H1 (cell line): ENCODE data around the gene ZCCHC17. TPM values are rescaled to one million over a fixed set of nuclear protein-coding genes. Genes with fewer than 3 reads are reported as not detected.

Experiments
- BACH1 ChIP-seq: IDR thresholded peaks from 2 replicates; pipeline ENCODE4 v1.6.1; 2012; ENCODE audit warnings: low read length, improper control_type of control experiment
- BRCA1 ChIP-seq: IDR thresholded peaks from 2 replicates; pipeline ENCODE4 v1.6.1; 2012; ENCODE audit warnings: low read depth, low read length, improper control_type of control experiment
- FOSL1 ChIP-seq: IDR thresholded peaks from 2 replicates; pipeline ENCODE4 v1.6.1; 2011; ENCODE audit warnings: mild to moderate bottlenecking, low read depth, low read length, moderate library complexity; ENCODE audit not compliant: insufficient read depth
- KDM4A ChIP-seq: IDR thresholded peaks from one replicate; pipeline ENCODE4 v1.7.1; 2012; ENCODE audit warnings: low read depth, mild to moderate bottlenecking, moderate library complexity, low read length, inconsistent platforms; ENCODE audit not compliant: severe bottlenecking
- NANOG ChIP-seq: IDR thresholded peaks from 2 replicates; pipeline ENCODE4 v1.6.1; 2011; ENCODE audit warnings: low read length, low read depth, mild to moderate bottlenecking, inconsistent platforms; ENCODE audit not compliant: insufficient read depth, poor library complexity, severe bottlenecking
- SUZ12 ChIP-seq: fragments of 200-600 bp; sonication (generic); IDR thresholded peaks from 2 replicates; pipeline ENCODE4 v1.6.1; 2012; ENCODE audit warnings: mild to moderate bottlenecking, inconsistent platforms, low read length, moderate library complexity, mixed read lengths
- TAF7 ChIP-seq: optimal IDR thresholded peaks from 2 replicates; pipeline ENCODE3; 2011; ENCODE audit warnings: low read depth, mild to moderate bottlenecking, inconsistent platforms, low read length, moderate library complexity, borderline replicate concordance
- polyA plus RNA-seq, 7 experiments: library from polyadenylated mRNA; depleted of rRNA in 3 of 7; stranded (reverse) in 5 of 7; unstranded in 2 of 7; fragments of >200 nt in 5 of 7; fragments of 200-250 nt in 2 of 7; gene quantifications; 1 replicate in 5 of 7; 2 replicates in 1 of 7; 4 replicates in 1 of 7; pipeline versions ENCODE4 v1.2.1 to v1.2.3, GENCODE V29; 2011 to 2013; ENCODE audit warnings: missing spikeins in 2 of 7, mixed read lengths in 2 of 7
- total RNA-seq: library from RNA; stranded (reverse); fragmentation: NEBNext Ultra II Directional; extraction: Animal tissue kit (Norgen Biotek cat#: 25700); gene quantifications from 2 replicates; pipeline ENCODE4 v1.2.1, GENCODE V29; 2021
- TF ChIP-seq, protein P1 (sequence below): IDR thresholded peaks from 2 replicates; pipeline ENCODE4 v1.6.1; 2011; ENCODE audit warnings: low read length, improper control_type of control experiment

Gene ZCCHC17
- total and polyA plus RNA-seq, 2 of the 8 experiments (the other 6 are each of a cell fraction or from before 2014, with no cell fraction given), result 51.6 to 59.3 TPM

- no peak for TF ChIP-seq NANOG
- TF ChIP-seq BRCA1, result no peak
- TF ChIP-seq FOSL1, result no peak
- no peak for TF ChIP-seq TAF7
- TF ChIP-seq, protein P1, sequence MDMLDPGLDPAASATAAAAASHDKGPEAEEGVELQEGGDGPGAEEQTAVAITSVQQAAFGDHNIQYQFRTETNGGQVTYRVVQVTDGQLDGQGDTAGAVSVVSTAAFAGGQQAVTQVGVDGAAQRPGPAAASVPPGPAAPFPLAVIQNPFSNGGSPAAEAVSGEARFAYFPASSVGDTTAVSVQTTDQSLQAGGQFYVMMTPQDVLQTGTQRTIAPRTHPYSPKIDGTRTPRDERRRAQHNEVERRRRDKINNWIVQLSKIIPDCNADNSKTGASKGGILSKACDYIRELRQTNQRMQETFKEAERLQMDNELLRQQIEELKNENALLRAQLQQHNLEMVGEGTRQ, result no peak
- TF ChIP-seq BACH1, result no peak
- TF ChIP-seq SUZ12, result no peak
- no peak for TF ChIP-seq KDM4A
Observed at GRCh38 chr1:31372051-31372450, 75.2 kb downstream of the ZCCHC17 start (continued).
